Measurements from ENCODE around the gene RFX8.

Gene RFX8

DNA sequence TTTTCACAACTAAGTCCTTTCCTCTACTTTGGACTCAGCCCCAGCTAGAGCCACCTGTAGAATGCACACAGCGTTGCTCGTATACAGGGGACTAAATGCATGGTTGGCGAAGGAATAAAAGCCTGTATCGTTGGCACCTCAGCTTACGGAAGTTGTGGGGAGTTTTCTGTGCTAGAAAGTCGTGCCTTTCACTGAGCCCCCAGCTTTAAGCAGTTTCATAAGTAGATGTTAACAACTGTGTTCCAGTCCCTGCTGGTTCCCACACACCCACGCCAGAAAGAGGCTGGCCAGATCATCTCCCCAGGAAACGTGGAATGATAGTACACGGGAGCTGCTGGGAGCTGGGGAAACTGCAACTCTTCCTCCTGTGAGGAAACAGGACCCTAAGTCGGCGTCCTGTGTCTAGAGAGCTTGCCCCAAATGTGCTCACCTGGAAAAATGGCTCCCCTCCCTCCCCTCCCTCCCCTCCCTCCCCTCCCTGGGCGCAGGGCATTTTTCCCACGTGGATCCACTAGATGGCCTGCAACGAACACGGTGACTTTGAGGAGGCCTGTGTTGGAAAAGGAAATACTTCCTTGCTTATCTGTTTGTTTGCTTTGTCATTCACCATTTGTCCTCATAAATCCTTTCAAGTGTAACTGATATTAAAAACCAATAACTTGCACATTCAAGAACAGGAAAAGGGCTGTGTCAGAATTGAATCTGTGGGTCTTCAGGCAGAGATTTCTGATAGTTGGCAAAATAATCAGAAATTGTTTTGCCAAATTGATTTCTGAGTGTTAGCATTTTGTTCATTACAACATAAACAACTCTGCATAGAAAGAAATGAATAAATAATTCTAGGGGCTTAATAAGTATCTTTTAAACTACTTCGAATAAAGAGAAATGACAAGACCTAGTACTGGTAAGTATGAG, 43.9 kb upstream of the RFX8 start:
- Histone ChIP-seq H3K27me3 (ENCODE audit: insufficient read depth, low read length, poor library complexity, severe bottlenecking) (no peaks in the 10 kb centered on the region), H3K9me3 (ENCODE audit: insufficient read depth, low read depth, low read length) (no peaks in the 10 kb centered on the region), H3K4me2 (ENCODE audit: low read depth, low read length, poor library complexity, severe bottlenecking) (no peak overlapping the region), H2AFZ (ENCODE audit: low read length) (no peak overlapping the region), H3K4me3 (ENCODE audit: low read length, poor library complexity, severe bottlenecking) (no peak overlapping the region), H3K9me2 (replicated peaks; ENCODE audit: low read depth, low read length) (no peaks in the 10 kb centered on the region), H4K20me1 (ENCODE audit: insufficient read depth, low read length, poor library complexity, severe bottlenecking) (no peaks in the 10 kb centered on the region), H3F3A (ENCODE audit: low read depth) (no peaks in the 10 kb centered on the region), H3K9ac (ENCODE audit: low read depth, low read length, poor library complexity, severe bottlenecking) (no peak overlapping the region), H3K36me3 (ENCODE audit: insufficient read depth, low read length) (no peaks in the 10 kb centered on the region), H3K79me2 (ENCODE audit: insufficient read depth, low read length) (no peaks in the 10 kb centered on the region), H3K4me1 (ENCODE audit: insufficient read depth, low read length, poor library complexity, severe bottlenecking) (peaks cover 39% of the 10 kb centered on the region)
- TF ChIP-seq EZH2phosphoT487 (IDR thresholded peaks at IDR 0.05; ENCODE audit: borderline replicate concordance) (no peak), CTCF (conservative IDR thresholded peaks at IDR 0.05; ENCODE audit: low read length) (peak; percentile 34; the same call in 1 of the 2 replicates)

DNA sequence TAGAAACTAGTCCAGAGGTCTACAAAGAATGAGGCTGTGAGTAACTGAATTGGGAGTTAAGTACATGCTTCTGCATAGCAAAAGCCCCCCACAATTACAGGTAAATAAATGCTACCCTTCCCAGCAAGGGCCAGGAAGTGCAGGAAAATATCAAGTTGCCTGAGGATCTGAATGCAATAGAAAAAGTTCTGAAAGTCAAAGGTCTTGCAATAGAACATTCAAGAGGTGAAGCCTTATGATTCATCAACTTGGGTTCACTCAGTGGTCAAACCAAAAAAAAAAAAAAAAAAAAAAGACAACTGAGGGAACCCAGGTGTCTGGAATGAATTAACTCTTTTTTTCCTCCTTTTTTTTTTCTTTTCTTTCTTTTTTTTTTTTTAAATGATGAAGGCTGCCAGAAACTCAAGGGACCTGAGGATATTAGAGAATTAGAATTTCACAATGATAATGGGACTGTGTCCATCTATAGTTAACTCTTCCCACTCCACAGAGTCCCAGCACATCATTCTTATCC, 42.9 kb upstream of the RFX8 start:
- no peaks in the 10 kb centered on the region for H3K36me3 ChIP-seq (ENCODE audit: insufficient read depth, low read length)
- TF ChIP-seq EZH2phosphoT487 (IDR thresholded peaks at IDR 0.05; ENCODE audit: borderline replicate concordance) (no peak), CTCF (conservative IDR thresholded peaks at IDR 0.05; ENCODE audit: low read length) (no peak)
- no peaks in the 10 kb centered on the region for H4K20me1 ChIP-seq (ENCODE audit: insufficient read depth, low read length, poor library complexity, severe bottlenecking)
- no peak overlapping the region for H3K4me3 ChIP-seq (ENCODE audit: low read length, poor library complexity, severe bottlenecking)
- H3K9me3 ChIP-seq (ENCODE audit: insufficient read depth, low read depth, low read length): no peaks in the 10 kb centered on the region; the same call in 1 of the 2 replicates
- no peaks in the 10 kb centered on the region for H3K27me3 ChIP-seq (ENCODE audit: insufficient read depth, low read length, poor library complexity, severe bottlenecking)
- no peaks in the 10 kb centered on the region for H3F3A ChIP-seq (ENCODE audit: low read depth)
- H3K79me2 ChIP-seq (ENCODE audit: insufficient read depth, low read length): no peaks in the 10 kb centered on the region
- peak overlapping the region; percentile 52 for H3K4me2 ChIP-seq (ENCODE audit: low read depth, low read length, poor library complexity, severe bottlenecking)
- H3K9me2 ChIP-seq (replicated peaks; ENCODE audit: low read depth, low read length): no peaks in the 10 kb centered on the region
- H3K4me1 ChIP-seq (ENCODE audit: insufficient read depth, low read length, poor library complexity, severe bottlenecking): peaks cover 39% of the 10 kb centered on the region
- H2AFZ ChIP-seq (ENCODE audit: low read length): no peak overlapping the region
- no peak overlapping the region for H3K9ac ChIP-seq (ENCODE audit: low read depth, low read length, poor library complexity, severe bottlenecking)

DNA sequence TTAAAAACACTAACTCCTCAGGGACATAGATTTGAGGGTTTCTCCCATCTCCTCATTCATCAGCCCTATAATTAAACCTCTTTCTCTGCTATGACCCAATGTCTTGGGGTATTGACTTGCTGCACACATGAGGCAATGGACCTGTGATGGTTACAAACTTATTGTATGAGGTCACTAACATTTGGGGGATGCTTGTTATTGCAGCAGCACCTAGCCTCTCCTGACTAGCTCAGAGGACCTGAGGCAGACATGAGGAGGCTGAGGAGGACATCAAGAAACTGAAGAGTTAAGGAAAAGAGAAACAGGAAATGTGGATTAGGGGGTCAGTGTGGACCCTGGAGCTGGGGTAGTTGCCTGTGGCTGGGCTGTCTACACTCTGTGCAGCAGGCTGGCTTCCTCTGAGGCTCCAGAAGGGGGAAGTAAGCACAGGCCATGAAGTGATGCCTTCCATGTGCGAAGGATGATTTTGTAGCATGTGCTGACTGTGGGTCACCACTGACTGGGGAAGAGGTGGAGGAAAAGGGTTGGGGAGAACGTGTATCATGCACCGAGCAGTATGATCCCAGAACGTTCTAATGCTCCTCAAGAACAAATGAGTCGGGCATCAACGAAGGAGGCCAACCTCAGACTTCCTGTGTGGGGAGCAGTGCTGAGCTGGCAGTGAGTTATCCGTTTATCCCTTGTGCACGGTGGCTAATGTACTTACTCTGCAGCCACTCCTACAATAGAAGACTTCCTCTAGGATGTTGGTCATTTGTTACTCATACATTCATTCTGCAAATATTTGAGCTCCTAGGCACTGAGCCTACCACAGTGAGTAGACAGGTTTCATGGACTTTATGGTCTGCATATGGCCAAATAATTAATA, 42.1 kb upstream of the RFX8 start:
- Histone ChIP-seq H3F3A (ENCODE audit: low read depth) (no peaks in the 10 kb centered on the region), H4K20me1 (ENCODE audit: insufficient read depth, low read length, poor library complexity, severe bottlenecking) (no peaks in the 10 kb centered on the region), H3K9me2 (replicated peaks; ENCODE audit: low read depth, low read length) (no peaks in the 10 kb centered on the region), H3K4me3 (ENCODE audit: low read length, poor library complexity, severe bottlenecking) (no peak overlapping the region), H3K9me3 (ENCODE audit: insufficient read depth, low read depth, low read length) (no peaks in the 10 kb centered on the region; the same call in 1 of the 2 replicates), H3K4me1 (ENCODE audit: insufficient read depth, low read length, poor library complexity, severe bottlenecking) (peaks cover 39% of the 10 kb centered on the region), H3K79me2 (ENCODE audit: insufficient read depth, low read length) (no peaks in the 10 kb centered on the region), H3K9ac (ENCODE audit: low read depth, low read length, poor library complexity, severe bottlenecking) (no peak overlapping the region), H3K27me3 (ENCODE audit: insufficient read depth, low read length, poor library complexity, severe bottlenecking) (no peaks in the 10 kb centered on the region), H3K4me2 (ENCODE audit: low read depth, low read length, poor library complexity, severe bottlenecking) (peak overlapping the region; percentile 52), H3K36me3 (ENCODE audit: insufficient read depth, low read length) (no peaks in the 10 kb centered on the region), H2AFZ (ENCODE audit: low read length) (0 out of 2 replicates have a peak overlapping the region, but pooled peaks have one; percentile 53)
- TF ChIP-seq CTCF (conservative IDR thresholded peaks at IDR 0.05; ENCODE audit: low read length) (no peak), EZH2phosphoT487 (IDR thresholded peaks at IDR 0.05; ENCODE audit: borderline replicate concordance) (no peak)
